Measurements from ENCODE around the gene SHE. TPM values are rescaled to one million over a fixed set of nuclear protein-coding genes. Genes with fewer than 3 reads are reported as not detected.

The SHE gene
- total RNA-seq, 3 donors from 2014 or later = 6.3 to 21.3 (median 21.3) TPM

DNA sequence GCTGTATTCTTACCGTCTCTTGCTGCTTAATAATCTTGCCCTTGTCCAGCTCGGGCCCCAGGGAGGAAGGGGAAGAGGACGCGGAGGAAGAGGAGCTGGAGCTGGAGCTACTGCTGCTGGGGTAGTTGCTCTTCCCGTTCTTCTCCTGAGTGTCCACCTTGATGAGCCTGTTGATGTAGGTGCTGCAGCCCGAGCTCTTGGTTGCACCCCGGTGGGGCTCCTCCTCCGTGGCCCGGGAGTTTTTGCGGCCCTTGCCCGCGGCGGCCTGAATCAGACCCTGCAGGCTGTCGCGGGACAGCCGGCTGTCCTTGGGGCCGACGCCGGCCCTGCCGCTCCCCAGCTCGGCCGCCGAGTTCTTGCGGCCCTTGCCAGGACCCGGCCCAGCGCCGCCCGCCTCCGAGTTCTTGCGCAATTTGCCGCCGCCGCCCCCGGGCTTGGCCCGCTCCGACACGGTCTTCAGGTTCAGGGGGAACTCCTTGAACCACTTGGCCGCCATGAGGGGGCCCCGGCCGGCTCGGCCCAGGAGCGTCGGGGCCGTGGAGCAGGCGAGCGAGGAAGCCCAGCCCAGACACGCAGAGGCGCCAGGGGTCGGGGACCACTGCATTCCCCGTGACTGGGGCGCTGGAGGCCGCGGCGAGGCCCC is 668 bp downstream of the SHE start:
- Histone ChIP-seq H3K36me3 (no peaks in the 10 kb centered on the region), H3K4me3 (peak overlapping the region; percentile 59 to 70 (median 59)), H3K27ac (peak overlapping the region; percentile 13 to 70), H3K27me3 (peaks cover 0 to 12% of the 10 kb centered on the region in 2 donors), H3K4me1 (no peaks in the 10 kb centered on the region), H3K9me3 (no peaks in the 10 kb centered on the region)
- intact Hi-C loops (cut with DNase I; ENCODE audit: low total_unique reads) = no loop called here
- peak; percentile 49 to 61 for DNase-seq (ENCODE audit: low spot score in 2 of 2)
- no peak for TF ChIP-seq POLR2A (IDR thresholded peaks at IDR 0.05)
- TF ChIP-seq POLR2AphosphoS5 (IDR thresholded peaks at IDR 0.05) = peak in 1 of 3 donors; percentile 68

DNA sequence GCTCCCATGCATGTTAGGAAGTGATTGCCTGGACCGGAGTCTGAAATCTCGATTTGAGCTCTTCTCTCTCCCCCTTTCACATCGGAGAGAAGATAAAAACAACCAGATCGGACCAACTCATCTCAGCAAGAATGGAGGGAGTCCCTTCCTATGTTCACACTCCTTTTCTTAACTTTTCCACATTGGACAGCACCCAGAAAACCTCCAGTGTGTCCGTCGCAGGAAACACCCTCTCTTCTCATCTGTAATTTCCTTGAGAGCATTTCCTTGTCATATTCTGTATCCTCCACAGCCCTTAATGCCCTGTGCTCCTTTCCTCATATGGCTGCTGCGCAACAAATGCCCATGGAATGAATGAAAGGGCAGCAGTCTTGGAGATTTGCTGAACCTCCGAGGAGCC is 1.7 kb downstream of the SHE start:
- Histone ChIP-seq H3K27me3 (peaks cover 0 to 12% of the 10 kb centered on the region in 2 donors), H3K27ac (no peak overlapping the region), H3K4me1 (no peaks in the 10 kb centered on the region), H3K4me3 (peak overlapping the region; percentile 59 to 70 (median 59)), H3K36me3 (no peaks in the 10 kb centered on the region), H3K9me3 (no peaks in the 10 kb centered on the region)
- TF ChIP-seq, protein P1, sequence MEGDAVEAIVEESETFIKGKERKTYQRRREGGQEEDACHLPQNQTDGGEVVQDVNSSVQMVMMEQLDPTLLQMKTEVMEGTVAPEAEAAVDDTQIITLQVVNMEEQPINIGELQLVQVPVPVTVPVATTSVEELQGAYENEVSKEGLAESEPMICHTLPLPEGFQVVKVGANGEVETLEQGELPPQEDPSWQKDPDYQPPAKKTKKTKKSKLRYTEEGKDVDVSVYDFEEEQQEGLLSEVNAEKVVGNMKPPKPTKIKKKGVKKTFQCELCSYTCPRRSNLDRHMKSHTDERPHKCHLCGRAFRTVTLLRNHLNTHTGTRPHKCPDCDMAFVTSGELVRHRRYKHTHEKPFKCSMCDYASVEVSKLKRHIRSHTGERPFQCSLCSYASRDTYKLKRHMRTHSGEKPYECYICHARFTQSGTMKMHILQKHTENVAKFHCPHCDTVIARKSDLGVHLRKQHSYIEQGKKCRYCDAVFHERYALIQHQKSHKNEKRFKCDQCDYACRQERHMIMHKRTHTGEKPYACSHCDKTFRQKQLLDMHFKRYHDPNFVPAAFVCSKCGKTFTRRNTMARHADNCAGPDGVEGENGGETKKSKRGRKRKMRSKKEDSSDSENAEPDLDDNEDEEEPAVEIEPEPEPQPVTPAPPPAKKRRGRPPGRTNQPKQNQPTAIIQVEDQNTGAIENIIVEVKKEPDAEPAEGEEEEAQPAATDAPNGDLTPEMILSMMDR (IDR thresholded peaks at IDR 0.05) = no peak
- TF ChIP-seq POLR2AphosphoS5 (IDR thresholded peaks at IDR 0.05) = no peak
- intact Hi-C loops (cut with DNase I; ENCODE audit: low total_unique reads) = no loop called here
- DNase-seq (ENCODE audit: low spot score in 2 of 2) = no peak

DNA sequence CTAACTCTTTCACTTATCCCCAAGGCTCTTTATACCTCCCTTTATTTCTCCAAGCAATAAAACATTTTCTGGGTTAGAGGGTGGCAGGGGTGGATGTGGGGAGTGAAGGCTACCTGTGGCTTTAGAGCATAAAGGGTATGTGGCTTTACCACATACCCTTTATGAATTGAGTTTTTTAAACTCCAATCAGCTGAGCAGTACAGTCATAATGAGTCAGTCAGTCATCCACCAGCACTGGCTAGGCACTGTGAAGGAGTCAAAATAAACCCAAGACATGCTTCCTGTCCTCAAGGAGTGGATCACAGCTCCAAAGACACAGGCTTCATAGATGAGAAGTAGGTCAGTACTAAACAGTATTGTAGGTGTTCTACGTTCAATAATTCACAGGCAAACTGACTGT is 2.8 kb downstream of the SHE start:
- no peaks in the 10 kb centered on the region for H3K36me3 ChIP-seq
- H3K27me3 ChIP-seq = peaks cover 0 to 12% of the 10 kb centered on the region in 2 donors
- H3K27ac ChIP-seq = no peak overlapping the region
- DNase-seq (ENCODE audit: low spot score in 2 of 2) = no peak
- TF ChIP-seq, protein P1 (IDR thresholded peaks at IDR 0.05) = no peak
- H3K4me3 ChIP-seq = peak overlapping the region in 2 of 3 donors; percentile 59 to 70
- no peaks in the 10 kb centered on the region for H3K4me1 ChIP-seq
- intact Hi-C loops (cut with DNase I; ENCODE audit: low total_unique reads) = no loop called here
- no peaks in the 10 kb centered on the region for H3K9me3 ChIP-seq

DNA sequence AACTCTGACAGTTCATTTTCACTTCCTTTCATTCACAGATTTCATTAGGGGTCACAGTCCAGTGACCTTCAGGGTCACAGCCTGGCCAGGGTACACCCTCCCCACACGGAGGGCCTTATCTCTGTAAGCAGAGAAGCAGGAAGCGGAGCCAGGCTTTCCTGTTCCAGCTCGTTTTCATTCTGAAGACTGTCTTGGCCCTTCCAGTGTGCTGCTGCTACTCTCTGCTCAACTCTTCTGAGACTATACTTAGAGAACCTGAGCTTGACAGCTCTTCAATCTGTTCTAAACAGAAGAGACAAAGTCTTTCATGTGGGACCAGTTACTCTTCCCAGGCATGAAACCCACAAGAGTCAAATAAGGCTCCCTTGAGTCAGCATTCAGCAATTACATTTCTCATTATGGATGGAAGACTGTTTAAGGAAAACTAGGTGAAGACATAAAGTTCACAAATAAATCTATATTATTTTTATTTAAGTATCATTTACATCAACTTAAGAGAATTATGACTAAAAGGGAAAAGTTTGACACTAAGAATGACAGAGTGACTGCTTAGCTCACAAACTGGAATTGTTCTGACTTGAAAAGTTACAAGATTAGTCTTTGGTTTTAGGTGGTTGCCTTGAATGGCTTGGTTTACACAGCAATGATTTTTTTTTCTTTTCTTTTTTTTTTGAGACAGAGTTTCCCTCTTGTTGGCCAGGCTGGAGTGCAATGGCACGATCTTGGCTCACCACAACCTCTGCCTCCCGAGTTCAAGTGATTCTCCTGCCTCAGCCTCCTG is 5.0 kb downstream of the SHE start:
- Histone ChIP-seq H3K4me3 (no peak overlapping the region), H3K27me3 (peaks cover 0 to 12% of the 10 kb centered on the region in 2 donors), H3K36me3 (no peaks in the 10 kb centered on the region), H3K9me3 (no peaks in the 10 kb centered on the region), H3K27ac (no peak overlapping the region), H3K4me1 (no peaks in the 10 kb centered on the region)
- DNase-seq (ENCODE audit: low spot score in 2 of 2) = no peak
- intact Hi-C loops (cut with DNase I; ENCODE audit: low total_unique reads) = no loop called here
- TF ChIP-seq POLR2A (IDR thresholded peaks at IDR 0.05) (no peak), POLR2AphosphoS5 (IDR thresholded peaks at IDR 0.05) (peak in 1 of 3 donors; percentile 27)
- TF ChIP-seq, protein P1 (IDR thresholded peaks at IDR 0.05) = no peak

DNA sequence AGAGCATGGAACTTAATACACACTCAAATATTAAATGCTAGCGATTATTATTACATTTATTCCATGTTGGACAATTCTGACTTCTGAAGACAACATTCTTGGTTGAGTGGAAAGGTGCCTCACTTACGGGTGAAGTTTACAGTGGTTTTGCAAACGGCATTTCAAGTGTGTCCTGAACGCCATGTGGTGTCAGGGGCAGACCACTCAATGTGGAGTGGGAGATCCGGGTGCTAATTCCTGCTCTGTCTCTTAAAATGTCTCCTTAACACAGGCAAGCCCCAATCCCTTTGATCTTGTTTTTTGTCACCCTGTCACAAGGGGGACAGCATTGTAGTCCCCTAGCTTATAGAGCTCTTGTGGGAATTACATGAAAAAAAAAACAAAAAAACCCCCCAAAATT is 5.8 kb downstream of the SHE start:
- no peaks in the 10 kb centered on the region for H3K4me1 ChIP-seq
- H3K27ac ChIP-seq = peak overlapping the region in 1 of 2 donors; percentile 49
- no peak for DNase-seq (ENCODE audit: low spot score in 2 of 2)
- no peak overlapping the region for H3K4me3 ChIP-seq
- H3K36me3 ChIP-seq = no peaks in the 10 kb centered on the region
- H3K27me3 ChIP-seq = peaks cover 0 to 12% of the 10 kb centered on the region in 2 donors
- intact Hi-C loops (cut with DNase I; ENCODE audit: low total_unique reads) = no loop called here
- H3K9me3 ChIP-seq = no peaks in the 10 kb centered on the region
- TF ChIP-seq, protein P1 (IDR thresholded peaks at IDR 0.05) = no peak
- no peak for TF ChIP-seq POLR2AphosphoS5 (IDR thresholded peaks at IDR 0.05)
- no peak for TF ChIP-seq POLR2A (IDR thresholded peaks at IDR 0.05)
